CD4-positive, alpha-beta T cell treated with Interleukin-4 for 4 hours (primary cell): ENCODE measurements around the gene FHOD3.

Experiments used
- DNase-seq: peaks from one replicate; pipeline ENCODE4 v3.0.0-alpha.2; 2020

Gene FHOD3

DNA sequence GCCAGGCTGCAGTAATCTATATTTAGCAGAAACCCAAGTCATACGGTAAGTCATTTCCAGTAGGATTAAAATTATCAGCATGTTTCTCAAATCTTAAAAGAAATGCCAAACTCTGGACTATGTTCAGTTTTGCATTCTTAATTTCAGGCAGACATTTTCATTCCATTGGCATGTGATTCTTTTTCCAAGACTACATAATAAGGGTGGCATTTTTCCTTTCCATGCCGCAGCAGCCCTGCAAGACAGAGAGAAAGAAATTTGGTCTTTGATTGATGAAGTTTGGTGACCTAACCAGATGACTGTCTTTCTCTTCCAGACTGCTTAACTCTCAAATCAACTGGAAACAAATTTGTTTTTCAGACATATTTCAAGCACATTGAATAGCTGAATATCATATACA, 118.1 kb downstream of the FHOD3 start:
- no peak for DNase-seq

DNA sequence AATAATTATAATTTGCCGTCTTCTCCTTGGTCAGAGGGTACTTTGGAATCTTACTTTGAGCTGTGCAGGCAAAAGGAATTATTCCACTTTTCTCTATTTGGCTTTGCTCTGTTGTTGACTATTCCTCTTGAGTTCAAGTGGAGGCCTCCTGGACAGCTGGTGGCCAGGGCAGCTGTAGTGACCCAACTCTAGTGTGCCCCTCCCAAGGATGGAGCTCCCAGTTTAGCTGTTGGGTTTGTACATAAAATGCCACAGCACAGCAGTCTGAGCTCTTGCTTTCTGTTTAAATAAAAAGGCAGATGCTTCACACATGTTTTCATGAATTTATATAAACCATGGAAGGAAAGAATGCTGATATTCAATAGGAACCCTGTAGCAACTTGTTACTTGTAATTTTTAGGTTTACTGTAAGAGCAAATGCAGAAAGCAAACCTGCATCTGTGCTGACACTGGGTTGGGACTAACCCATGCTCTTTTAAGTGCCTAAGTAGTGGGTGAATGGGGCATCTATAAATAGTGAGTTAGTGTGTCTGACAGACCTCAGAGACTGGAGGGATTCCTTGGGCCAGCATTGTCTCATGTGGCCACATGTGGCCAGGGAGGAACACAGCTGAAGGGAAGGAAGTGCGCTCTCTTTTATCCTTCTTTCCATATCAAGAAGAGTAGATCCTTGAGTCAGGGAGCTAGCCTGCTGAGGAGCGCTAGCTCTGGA, 121.8 kb downstream of the FHOD3 start:
- no peak for DNase-seq

- no peak for DNase-seq
These were observed 122.5 kb downstream of the FHOD3 start for GRCh38 chr18:36419900-36420531.

- no peak for DNase-seq
These were observed 123.3 kb downstream of the FHOD3 start for GRCh38 chr18:36420826-36421225.

- no peak for DNase-seq
These were observed 127.2 kb downstream of the FHOD3 start for GRCh38 chr18:36424741-36425142.

DNA sequence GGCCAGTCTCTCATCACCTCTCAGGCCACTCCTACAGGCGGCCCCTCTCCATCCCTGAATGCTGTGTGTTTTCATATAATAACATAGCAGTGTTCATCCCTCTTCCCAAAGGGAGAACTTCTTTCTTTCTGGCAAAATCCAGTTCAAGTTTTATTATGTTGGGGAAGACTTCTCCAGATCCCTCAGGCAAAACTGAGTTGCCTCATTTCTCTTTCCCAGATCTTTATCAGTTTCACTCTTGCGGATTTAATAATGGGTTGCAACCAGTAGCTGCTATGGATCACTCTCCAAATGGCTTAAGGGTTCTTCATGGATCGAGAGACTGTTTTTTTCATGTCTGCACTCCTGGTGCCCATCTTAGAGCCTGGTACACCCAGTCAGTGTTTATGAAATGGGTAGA, 129.9 kb downstream of the FHOD3 start:
- DNase-seq = no peak

GRCh38 chr18:36427831-36428230, 130.3 kb downstream of the FHOD3 start:
- no peak for DNase-seq

- no peak for DNase-seq
These were observed 131.0 kb downstream of the FHOD3 start for GRCh38 chr18:36428431-36429029.

- no peak for DNase-seq
These were observed 135.5 kb downstream of the FHOD3 start for GRCh38 chr18:36432880-36433555.

DNA sequence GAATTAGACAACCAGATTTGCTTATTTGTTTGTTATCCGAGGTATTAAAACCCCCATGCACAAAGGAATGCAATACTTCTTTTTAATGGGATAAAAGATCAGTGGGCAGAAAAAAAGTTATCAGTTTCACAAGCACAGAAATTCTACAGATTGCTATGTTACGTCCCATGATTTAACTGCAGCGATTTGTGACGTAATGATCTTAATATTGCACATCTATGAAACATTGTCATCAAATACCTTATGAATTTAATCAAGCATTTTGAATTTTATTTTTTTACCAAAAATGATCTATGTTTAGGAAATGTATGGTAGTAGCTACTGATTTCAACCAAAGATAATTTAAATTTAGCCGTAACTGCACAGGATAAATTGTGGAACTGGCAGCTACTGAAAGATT, 138.9 kb downstream of the FHOD3 start:
- DNase-seq = no peak

DNA sequence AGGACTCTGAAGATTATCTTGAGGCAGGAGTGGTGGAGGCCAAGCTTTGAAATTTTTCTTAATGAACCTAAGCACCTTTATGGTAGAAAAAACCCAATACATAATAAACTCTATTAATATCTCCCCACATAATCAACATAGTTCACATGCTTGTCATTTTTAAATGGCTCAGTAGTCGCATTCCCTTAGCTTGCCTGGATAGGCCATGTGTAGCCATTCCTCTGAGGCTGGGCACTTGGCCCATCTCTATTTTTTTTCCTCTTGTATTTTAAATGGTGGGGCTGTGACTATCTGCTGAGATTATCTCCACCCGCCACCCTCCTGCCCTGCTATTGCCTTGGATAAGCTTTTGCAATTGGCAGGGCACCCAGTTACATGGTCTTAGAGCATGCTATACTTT, 143.1 kb downstream of the FHOD3 start:
- DNase-seq = no peak

GRCh38 chr18:36441426-36442240, 144.1 kb downstream of the FHOD3 start:
- no peak for DNase-seq

DNA sequence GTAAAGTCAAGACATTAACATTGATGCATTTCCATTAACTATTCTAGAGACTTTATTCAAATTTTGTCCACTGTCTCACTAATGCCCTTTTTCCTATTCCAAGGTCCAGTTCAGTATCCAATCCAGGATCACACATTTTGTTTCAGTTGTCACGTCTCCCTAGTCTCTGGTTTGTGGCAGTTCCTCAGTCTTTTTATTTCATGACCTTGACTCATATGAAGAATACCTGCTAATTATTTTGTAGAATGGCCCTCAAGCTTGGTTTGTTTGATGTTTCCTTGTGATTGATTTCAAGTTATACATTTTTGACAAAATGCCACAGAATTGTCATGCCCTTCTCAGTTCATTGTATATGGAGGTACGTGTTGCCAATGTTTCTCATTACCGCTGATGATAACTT, 145.2 kb downstream of the FHOD3 start:
- DNase-seq = no peak

- no peak for DNase-seq
These were observed 148.5 kb downstream of the FHOD3 start for GRCh38 chr18:36446059-36446458.

DNA sequence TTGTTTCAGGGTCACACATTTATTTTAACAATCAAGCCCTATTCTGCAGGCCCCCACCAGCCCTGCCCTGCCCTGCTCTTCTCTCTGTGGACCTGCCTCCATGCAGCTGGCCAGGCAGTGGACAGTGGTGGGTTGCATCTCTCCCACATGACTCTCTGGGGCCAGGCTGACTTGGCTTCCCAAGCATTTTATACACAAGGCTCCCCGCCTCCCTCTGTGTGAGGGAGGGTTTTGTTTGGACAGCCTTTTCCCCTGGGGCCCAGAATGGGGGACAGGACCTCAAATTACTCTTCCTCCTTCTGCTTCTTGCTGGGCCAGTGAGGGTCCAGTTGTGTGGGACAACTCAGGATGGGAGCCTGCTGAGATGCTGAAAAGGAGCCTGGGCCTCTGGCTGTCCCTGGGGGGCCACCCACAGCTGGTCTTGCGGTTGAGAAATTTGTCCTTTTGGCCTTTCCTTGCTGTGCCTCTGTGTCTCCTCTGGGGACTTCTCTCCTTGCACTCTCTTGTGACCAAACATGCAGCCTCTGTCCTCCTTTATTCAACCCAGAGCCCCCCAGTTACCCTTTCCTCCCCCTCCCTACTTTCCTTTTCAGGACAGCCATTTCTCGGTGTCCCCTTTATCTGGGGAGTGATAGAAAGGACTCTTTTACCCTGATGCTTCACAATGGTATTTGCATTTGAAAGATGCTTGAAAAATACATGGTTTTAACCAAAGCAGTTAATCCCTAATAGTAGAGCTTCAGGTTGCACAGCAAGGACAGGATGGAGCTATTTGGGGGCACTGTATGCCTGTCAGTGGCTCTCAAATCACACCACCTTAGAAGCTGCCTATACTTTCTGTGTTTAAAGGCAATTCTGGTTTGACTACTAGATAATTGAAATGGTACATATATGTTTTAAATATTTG, 151.1 kb downstream of the FHOD3 start:
- DNase-seq = no peak

DNA sequence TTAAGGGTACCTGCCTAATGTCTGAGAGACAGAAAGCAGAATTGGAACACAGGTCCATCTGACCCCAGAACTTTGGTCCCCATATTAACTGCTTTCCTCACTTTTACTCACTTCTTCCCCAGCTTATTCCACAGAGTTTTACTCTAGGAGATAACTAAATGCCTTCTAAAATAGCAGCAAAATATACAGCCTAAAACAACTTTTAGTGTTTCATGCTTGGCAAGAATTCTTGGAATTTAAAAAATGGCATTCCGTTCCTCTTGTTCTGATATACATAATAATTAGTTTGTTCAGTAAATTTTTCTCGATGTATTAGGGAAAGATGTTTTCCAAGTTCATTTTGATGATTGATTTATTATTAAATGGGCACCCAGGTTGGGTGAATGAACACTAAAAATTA, 151.9 kb downstream of the FHOD3 start:
- DNase-seq = no peak

GRCh38 chr18:36450264-36450663, 152.8 kb downstream of the FHOD3 start:
- no peak for DNase-seq

DNA sequence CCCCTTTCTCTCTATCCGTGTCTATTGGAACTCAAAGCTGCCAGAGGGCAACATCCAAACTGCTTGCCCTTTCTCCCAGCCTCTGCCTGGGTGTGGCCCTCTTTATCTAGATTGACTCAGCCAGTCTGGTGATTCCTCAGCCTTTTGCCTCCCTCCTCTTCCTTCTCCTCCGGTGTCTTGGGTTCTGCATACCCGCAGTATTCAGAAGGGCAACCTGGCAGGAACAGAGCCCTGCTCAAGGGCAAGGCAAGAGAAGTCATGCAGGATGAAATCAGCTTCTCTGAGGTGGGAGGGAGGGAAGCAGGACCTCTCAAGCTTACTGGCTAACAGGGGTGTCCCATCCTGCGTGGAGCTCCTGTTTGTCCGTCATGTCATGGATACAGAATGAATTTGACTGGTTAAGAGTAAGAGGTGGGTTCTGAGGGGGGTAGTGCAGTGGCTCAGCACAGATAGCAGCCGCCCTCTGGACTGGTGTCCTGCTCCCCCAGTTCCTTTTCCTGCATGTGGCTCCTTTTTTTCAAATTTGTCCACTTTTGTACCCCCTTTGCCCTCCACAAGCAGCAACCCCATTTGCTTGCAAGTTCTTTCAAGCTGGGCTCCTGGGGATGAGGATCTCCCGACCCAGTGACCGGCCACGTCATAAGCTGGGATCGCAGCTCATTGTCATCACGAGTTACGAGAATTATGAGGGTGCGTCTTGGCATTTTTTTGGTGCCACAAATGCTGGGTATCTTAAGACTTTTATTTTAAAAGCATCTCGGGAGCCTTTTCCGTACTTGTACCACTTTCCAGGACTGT, 154.1 kb downstream of the FHOD3 start:
- no peak for DNase-seq

GRCh38 chr18:36454245-36454644, 156.7 kb downstream of the FHOD3 start:
- no peak for DNase-seq

GRCh38 chr18:36454848-36455458, 157.4 kb downstream of the FHOD3 start:
- no peak for DNase-seq

GRCh38 chr18:36455931-36456330, 158.4 kb downstream of the FHOD3 start:
- no peak for DNase-seq
